HepG2 (cell line): ENCODE results near the gene RPL36AL. TPM values are rescaled to one million over a fixed set of nuclear protein-coding genes. Genes with fewer than 3 reads are reported as not detected.

Source experiments
- ATAC-seq: fragments of 200-7000 bp; cut with Tn5 transposase; 3 replicates; pipeline ENCODE4 v1.9.1; 2020; ENCODE audit warnings: mild to moderate bottlenecking, moderate library complexity
- BruUV-seq: library from RNA; stranded (reverse); fragments of 400-500 nt; replicated peaks from 2 replicates; lab custom pipeline; 2021; lab: Mats Ljungman, UMichigan
- CTCF ChIA-PET: fragments of 300-600 bp; formaldehyde crosslinking; extraction: SDS; loops from one replicate; lab custom pipeline; 2021; ENCODE audit warnings: low total read pairs, inconsistent platforms, low intra/inter-chr PET ratio; lab: Yijun Ruan, JAX
- POLR2A ChIA-PET: fragments of 350-600 bp; sonication (Branson Sonifier 250); formaldehyde crosslinking; loops from one replicate; lab custom pipeline; 2020; ENCODE audit warnings: antibody characterized with exemption, inconsistent platforms; lab: Yijun Ruan, JAX
- DNase-seq: peaks from one replicate; pipeline ENCODE4 v3.0.0-alpha.2; 2015; ENCODE audit warnings: low spot score
- FAIRE-seq: peaks from 3 replicates; lab custom pipeline; 2011; peaks lifted over from hg19 to GRCh38; lab: Jason Lieb, UNC
- H2AFZ ChIP-seq: one replicate; pipeline ENCODE4 v1.6.1; 2011; ENCODE audit warnings: low read length, inconsistent platforms
- H3K27ac ChIP-seq: fragments of 300-600 bp; 3 replicates; pipeline ENCODE4 v1.8.0; 2011; ENCODE audit warnings: mixed run types, mild to moderate bottlenecking, mixed read lengths, low read length, inconsistent platforms; ENCODE audit not compliant: insufficient read depth; ENCODE audit errors: extremely low read length
- H3K27me3 ChIP-seq, 2 experiments: fragments of 200-600 bp in 1 of 2; 2 replicates in 1 of 2; 3 replicates in 1 of 2; pipeline versions ENCODE4 v1.6.0 to v1.8.0; 2011; ENCODE audit warnings: low read length in 2 of 2, mild to moderate bottlenecking in 2 of 2, moderate library complexity in 2 of 2, inconsistent platforms in 1 of 2; ENCODE audit not compliant: insufficient read depth in 2 of 2, control insufficient read depth in 1 of 2
- H3K36me3 ChIP-seq, 2 experiments: fragments of 200-600 bp in 1 of 2; replicated peaks in 1 of 2; 2 replicates in 1 of 2; 3 replicates in 1 of 2; pipeline versions ENCODE4 v1.5.1 to v1.8.0; 2011; ENCODE audit warnings: low read length in 2 of 2, inconsistent platforms in 1 of 2; ENCODE audit not compliant: insufficient read depth in 2 of 2, control insufficient read depth in 1 of 2
- H3K4me1 ChIP-seq: 2 replicates; pipeline ENCODE4 v1.5.1; 2012; ENCODE audit warnings: low read length, inconsistent platforms; ENCODE audit not compliant: insufficient read depth
- H3K4me2 ChIP-seq: 2 replicates; pipeline ENCODE4 v1.6.0; 2011; ENCODE audit warnings: low read depth, low read length, inconsistent platforms
- H3K4me3 ChIP-seq, 3 experiments: fragments of 200-600 bp in 1 of 3; sonication (generic), shearing (Covaris generic) in 1 of 3; replicated peaks in 1 of 3; 2 replicates each; pipeline ENCODE4 v1.5.1; 2011 to 2016; ENCODE audit warnings: low read length in 3 of 3, inconsistent platforms in 2 of 3, low read depth in 2 of 3, mild to moderate bottlenecking in 2 of 3, control low read depth in 1 of 3, mixed read lengths in 1 of 3; ENCODE audit not compliant: insufficient read depth in 1 of 3
- H3K79me2 ChIP-seq: one replicate; pipeline ENCODE4 v1.6.1; 2011; ENCODE audit warnings: low read length, inconsistent platforms; ENCODE audit not compliant: insufficient read depth
- H3K9ac ChIP-seq: 2 replicates; pipeline ENCODE4 v1.6.0; 2011; ENCODE audit warnings: mild to moderate bottlenecking, low read depth, low read length, inconsistent platforms; ENCODE audit not compliant: insufficient read depth
- H3K9me3 ChIP-seq: 2 replicates; pipeline ENCODE4 v1.5.1; 2012; ENCODE audit warnings: mild to moderate bottlenecking, low read length
- H4K20me1 ChIP-seq: 2 replicates; pipeline ENCODE4 v1.6.0; 2011; ENCODE audit warnings: inconsistent platforms, mild to moderate bottlenecking, low read length, moderate library complexity; ENCODE audit not compliant: insufficient read depth
- HOXA7 ChIP-seq: sonication (generic); formaldehyde crosslinking; IDR thresholded peaks from 2 replicates; pipeline ENCODE4 v1.8.1; 2022; ENCODE audit warnings: mild to moderate bottlenecking, missing genetic modification reagents, moderate library complexity
- KDM3A ChIP-seq: IDR thresholded peaks from 2 replicates; pipeline ENCODE4 v1.6.1; 2018; ENCODE audit warnings: low read depth, missing compliant biosample characterization
- MAF1 ChIP-seq: sonication (generic); formaldehyde crosslinking; IDR thresholded peaks from 2 replicates; pipeline ENCODE4 v1.5.0; 2020; ENCODE audit warnings: missing genetic modification reagents, borderline replicate concordance
- MBD4 ChIP-seq: IDR thresholded peaks from 2 replicates; pipeline ENCODE4 v1.6.1; 2012; ENCODE audit warnings: low read length, inconsistent platforms, borderline replicate concordance
- RBM22 ChIP-seq: fragments of 200-400 bp; formaldehyde crosslinking; optimal IDR thresholded peaks from 2 replicates; pipeline ENCODE3; 2017; ENCODE audit warnings: mild to moderate bottlenecking, low read length, moderate library complexity
- ZNF18 ChIP-seq: sonication (generic); formaldehyde crosslinking; IDR thresholded peaks from 2 replicates; pipeline ENCODE4 v1.8.0; 2022; ENCODE audit warnings: mild to moderate bottlenecking, missing genetic modification reagents; ENCODE audit not compliant: insufficient replicate concordance
- ZNF674 ChIP-seq: sonication (generic); formaldehyde crosslinking; IDR thresholded peaks from 2 replicates; pipeline ENCODE4 v1.5.0; 2020; ENCODE audit warnings: low read depth, mild to moderate bottlenecking, missing genetic modification reagents
- WGBS: methylation state at CpG from one replicate; pipeline ENCODE4 v1.1.6; 2017; ENCODE audit warnings: low lambda C conversion rate; 5-methylcytosine and 5-hydroxymethylcytosine counted together
- in situ Hi-C: cut with HindIII; loops from 2 replicates; pipeline ENCODE4 v1.10.0; 2017; ENCODE audit warnings: low pct_unique_long_range_greater_than_20kb; ENCODE audit not compliant: extremely low pct_ligation_motif_present
- intact Hi-C: fragments of 100-400 bp; cut with micrococcal nuclease; formaldehyde crosslinking; loops from one replicate; pipeline ENCODE4 v1.10.0; 2022; ENCODE audit not compliant: unreplicated experiment
- polyA plus RNA-seq, 8 experiments: library from polyadenylated mRNA; depleted of rRNA in 3 of 8; stranded (reverse) in 7 of 8; unstranded in 1 of 8; fragments of >200 nt; fragmentation: Illumina TruSeq in 4 of 8; extraction: Trizol in 4 of 8; gene quantifications; 2 replicates each; pipeline versions ENCODE4 v1.2.1 to v1.2.3, GENCODE V29; 2011 to 2016; ENCODE audit warnings: low read depth in 4 of 8, missing spikeins in 1 of 8, mixed read lengths in 1 of 8; ENCODE audit not compliant: insufficient read depth in 1 of 8
- total RNA-seq, 5 experiments: library from RNA; depleted of rRNA; stranded (reverse); fragments of >200 nt; fragmentation: Illumina TruSeq; extraction: Trizol; gene quantifications; 2 replicates each; pipeline ENCODE4 v1.2.3, GENCODE V29; 2016; ENCODE audit warnings: low read depth in 1 of 5

Gene RPL36AL
- total and polyA plus RNA-seq, 2 of the 13 experiments (the other 11 are each of a cell fraction or from before 2014, with no cell fraction given): 90.0 to 294 TPM

- no peaks in the 10 kb centered on the region; a peak in 1 of 5 replicates for H3K27me3 ChIP-seq
- WGBS: 87% methylated on average over 6 of the region's 6 CpGs
- H3K4me1 ChIP-seq: peaks cover 46% of the 10 kb centered on the region
- H3K4me2 ChIP-seq: no peak overlapping the region; the same call in 1 of the 2 replicates
- ATAC-seq (no peak), DNase-seq (no peak), FAIRE-seq (no peak)
- H3K79me2 ChIP-seq: peaks cover 50% of the 10 kb centered on the region
- H3K4me3 ChIP-seq: no peak overlapping the region
- H3K9me3 ChIP-seq: no peaks in the 10 kb centered on the region
- H4K20me1 ChIP-seq: peaks cover 12% of the 10 kb centered on the region
- intact Hi-C loops (no loop called here), in situ Hi-C loops (no loop called here)
- no peak overlapping the region for H3K9ac ChIP-seq
- H3K36me3 ChIP-seq: peaks cover 0 to 14% of the 10 kb centered on the region in 2 experiments; a peak in 2 of 5 replicates
- ChIA-PET CTCF (no interaction called here), POLR2A (interaction anchor here (0.6 to 0.9 kb wide), 2 partner anchors 19 to 32 kb away, joined by 3 to 4 read pairs; partner anchors contain the start of genes LRR1 and RPS29)
- H2AFZ ChIP-seq: no peak overlapping the region
- H3K27ac ChIP-seq: no peak overlapping the region
- BruUV-seq: no TSS peak
- TF ChIP-seq MAF1 (CRISPR knock-in tag): no peak
- TF ChIP-seq HOXA7 (CRISPR knock-in tag): no peak
- no peak for TF ChIP-seq KDM3A (CRISPR knock-in tag)
- TF ChIP-seq ZNF674 (CRISPR knock-in tag): no peak
- 0 out of 2 replicates have a peak, but pooled peaks have one; percentile 30 for TF ChIP-seq MBD4
- peak; percentile 44 for TF ChIP-seq RBM22
- no peak for TF ChIP-seq ZNF18 (CRISPR knock-in tag)
Observed at GRCh38 chr14:49617852-49618519, 2.4 kb downstream of the RPL36AL start.
